ENCODE results near the gene DCAF12. TPM values are rescaled to one million over a fixed set of nuclear protein-coding genes. Genes with fewer than 3 reads are reported as not detected.

DCAF12 gene
- total and polyA plus RNA-seq, 2 of the 13 experiments (the other 11 are each of a cell fraction or from before 2014, with no cell fraction given) = 26.8 to 37.4 TPM

GRCh38 chr9:34126207-34127034, at the start of gene DCAF12 (continued):
- TF ChIP-seq ZNF609 (CRISPR knock-in tag; IDR thresholded peaks at IDR 0.05; ENCODE audit: borderline replicate concordance) (no peak), ZFP36L1 (CRISPR knock-in tag; IDR thresholded peaks at IDR 0.05) (peak; percentile 60; the same call in 1 of the 2 replicates), TCF7L2 (IDR thresholded peaks at IDR 0.05; ENCODE audit: low read depth, low read length) (no peak), ZNF414 (CRISPR knock-in tag; IDR thresholded peaks at IDR 0.05) (peak; percentile 85), ZNF704 (CRISPR knock-in tag; IDR thresholded peaks at IDR 0.05; ENCODE audit: borderline replicate concordance) (no peak; the same call in 1 of the 2 replicates), ZNF234 (CRISPR knock-in tag; conservative IDR thresholded peaks at IDR 0.05) (0 out of 2 replicates have a peak, but pooled peaks have one; percentile 33), MYC (CRISPR knock-in tag; IDR thresholded peaks at IDR 0.05; ENCODE audit: borderline replicate concordance) (peak; percentile 73), ELK4 (CRISPR knock-in tag; IDR thresholded peaks at IDR 0.05; ENCODE audit: borderline replicate concordance) (no peak), ZBTB26 (CRISPR knock-in tag; IDR thresholded peaks at IDR 0.05; ENCODE audit: borderline replicate concordance) (no peak), FOXK2 (IDR thresholded peaks at IDR 0.05) (peak; percentile 84), MTF1 (CRISPR knock-in tag; IDR thresholded peaks at IDR 0.05) (no peak; the same call in 1 of the 2 replicates), TFAP4 (IDR thresholded peaks at IDR 0.05; ENCODE audit: borderline replicate concordance, low read depth) (no peak; the same call in 1 of the 2 replicates), ZXDC (CRISPR knock-in tag; IDR thresholded peaks at IDR 0.05) (no peak)
